HG02981 (cell line): Measurements from ENCODE around the gene PFKL.

ENCODE experiments used
- ATAC-seq: cut with Tn5 transposase; IDR thresholded peaks from one replicate; pipeline ENCODE4 v1.9.1; 2021; ENCODE audit warnings: mild to moderate bottlenecking, moderate library complexity; ENCODE audit not compliant: unreplicated experiment

The PFKL gene

DNA sequence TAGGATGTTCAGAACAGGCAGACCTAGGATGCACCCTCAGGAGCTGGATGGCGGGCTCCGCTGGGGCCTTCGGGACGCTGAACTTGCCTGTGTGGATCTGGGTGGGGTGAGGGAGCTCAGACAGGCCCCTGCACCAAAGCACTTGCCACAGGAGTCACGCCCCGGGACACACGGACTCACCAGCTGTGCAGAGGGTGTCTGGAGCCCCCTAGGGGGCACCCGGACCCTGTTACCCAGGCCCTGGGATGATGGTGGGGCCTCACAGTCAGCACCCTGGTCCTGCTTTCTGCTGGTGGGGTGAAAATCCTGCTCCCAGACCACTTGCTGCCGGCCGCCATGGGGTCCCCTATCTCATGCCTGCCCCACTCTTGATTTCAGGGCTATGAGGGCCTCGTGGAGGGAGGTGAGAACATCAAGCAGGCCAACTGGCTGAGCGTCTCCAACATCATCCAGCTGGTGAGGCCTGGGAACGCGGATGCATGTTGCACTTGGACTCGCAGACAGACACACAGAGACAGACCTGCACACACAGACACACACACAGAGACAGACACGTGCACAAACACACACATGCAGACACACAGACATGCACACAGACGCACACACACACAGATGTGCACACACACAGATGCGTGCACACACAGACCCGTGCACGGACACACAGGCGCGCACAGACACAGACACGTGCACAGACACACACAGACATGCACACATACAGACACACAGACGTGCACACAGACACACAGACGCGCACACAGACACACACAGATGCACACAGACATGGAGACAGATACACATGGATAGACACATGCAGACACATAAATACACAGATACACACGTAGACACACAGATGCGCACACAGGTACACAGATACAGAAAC lies 11.0 kb downstream of the PFKL start:
- no peak for ATAC-seq

DNA sequence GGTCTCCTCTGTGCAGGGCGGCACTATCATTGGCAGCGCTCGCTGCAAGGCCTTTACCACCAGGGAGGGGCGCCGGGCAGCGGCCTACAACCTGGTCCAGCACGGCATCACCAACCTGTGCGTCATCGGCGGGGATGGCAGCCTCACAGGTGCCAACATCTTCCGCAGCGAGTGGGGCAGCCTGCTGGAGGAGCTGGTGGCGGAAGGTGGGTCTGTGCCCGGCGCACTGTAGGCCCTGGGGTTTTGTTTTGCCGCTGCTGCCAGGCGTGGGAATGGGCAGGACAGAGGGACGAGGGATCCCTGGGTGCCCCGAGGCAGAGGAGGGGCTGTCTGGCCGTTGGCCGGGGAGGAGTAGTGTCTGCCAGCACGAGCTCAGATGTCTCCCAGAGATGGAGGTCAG lies 12.2 kb downstream of the PFKL start:
- no peak for ATAC-seq

DNA sequence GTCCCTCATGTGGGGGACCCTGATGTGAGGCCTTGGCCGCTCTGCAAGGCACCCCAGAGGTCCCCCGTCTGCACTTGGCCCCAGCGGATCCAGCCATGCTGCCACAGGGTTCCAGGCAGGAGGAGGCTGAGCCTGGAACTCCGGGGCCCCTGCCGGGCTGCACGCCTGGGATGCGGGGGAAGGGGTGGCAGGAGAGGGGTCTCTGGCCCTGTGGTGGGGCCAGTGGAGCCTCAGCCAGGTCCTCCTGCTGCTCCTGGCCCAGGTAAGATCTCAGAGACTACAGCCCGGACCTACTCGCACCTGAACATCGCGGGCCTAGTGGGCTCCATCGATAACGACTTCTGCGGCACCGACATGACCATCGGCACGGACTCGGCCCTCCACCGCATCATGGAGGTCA lies 12.9 kb downstream of the PFKL start:
- ATAC-seq: no peak

DNA sequence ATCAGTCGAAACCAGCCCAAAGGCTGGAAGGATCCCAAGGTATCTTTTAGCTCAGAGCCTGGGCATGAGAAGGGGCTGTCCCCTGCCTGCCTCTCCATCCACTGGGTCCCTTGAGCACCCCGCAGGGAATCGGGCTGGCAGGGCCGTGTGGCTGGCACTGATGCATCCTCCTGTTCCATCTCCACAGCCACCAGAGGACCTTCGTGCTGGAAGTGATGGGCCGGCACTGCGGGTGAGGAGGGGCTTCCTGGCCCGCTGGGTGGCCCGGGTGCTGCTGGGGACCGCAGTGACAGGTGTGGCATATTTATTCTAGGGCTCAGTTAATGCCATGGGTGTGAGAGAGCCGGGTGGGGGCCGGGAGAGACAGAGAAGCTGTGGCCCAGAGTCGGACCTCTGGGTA lies 13.6 kb downstream of the PFKL start:
- no peak for ATAC-seq

DNA sequence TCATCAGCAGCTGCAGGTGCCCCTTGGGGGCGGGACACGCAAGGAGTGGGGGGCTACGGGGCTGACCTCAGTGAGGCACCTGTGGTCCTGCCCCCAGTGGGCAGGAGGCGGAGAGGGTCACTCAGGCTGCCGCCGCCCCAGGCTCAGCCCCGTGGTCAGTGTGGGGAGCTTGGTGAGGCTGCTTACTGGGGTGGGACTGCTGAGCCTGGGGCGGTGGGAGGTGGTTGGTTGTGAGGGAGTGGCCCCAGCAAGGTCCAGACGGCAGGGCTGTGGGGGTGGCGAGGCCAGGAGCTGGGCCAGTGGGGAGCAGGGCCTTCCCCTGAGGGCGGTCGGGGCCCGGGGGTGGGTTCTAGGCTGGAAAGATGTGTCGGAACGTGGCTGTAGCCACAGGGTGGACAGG lies 14.3 kb downstream of the PFKL start:
- ATAC-seq: no peak

DNA sequence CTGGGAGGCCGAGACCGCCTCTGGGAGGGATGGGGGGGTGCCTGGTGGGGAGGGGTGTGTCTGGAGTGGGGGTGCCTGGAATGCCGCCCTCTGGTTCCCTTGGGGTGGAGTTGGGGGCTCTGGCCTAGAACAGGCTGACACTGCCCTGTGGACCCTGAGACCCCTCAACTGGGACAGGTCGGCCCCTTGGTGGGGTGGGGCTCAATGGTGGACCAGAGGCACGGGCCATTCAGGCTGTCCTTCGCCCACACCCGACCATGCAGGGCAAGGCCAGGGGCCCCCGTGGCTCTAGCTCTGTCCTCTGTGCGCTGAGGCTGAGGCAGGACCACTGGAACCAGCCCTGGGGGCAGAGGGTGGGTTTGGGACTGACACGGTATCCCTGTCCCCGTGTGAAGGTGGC lies 14.7 kb downstream of the PFKL start:
- ATAC-seq: no peak

DNA sequence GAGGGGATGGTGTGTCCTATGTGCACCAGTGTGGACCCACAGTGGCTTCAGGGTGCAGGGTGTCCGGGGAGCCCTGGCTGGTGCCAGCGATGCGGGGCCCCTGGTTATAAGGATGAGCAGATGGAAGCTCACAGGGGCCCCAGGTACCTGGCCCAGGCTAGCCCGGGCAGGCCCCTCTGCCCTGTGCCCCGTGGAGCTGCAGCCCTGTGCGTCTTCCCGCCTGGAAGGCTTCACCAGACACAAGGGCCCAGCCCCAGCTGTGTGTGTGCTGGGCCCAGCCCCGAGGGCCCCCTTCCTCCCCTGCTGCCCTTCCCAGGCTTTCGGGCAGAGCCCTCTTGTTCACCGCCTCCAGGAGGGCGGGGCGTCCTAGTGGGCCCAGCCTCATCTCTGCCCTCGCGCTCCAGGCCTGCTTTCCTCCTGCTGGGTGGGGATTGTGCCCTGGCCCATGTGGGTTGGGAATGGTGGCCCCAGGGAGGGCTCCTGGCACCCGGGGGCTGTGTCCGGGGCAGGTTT lies 15.9 kb downstream of the PFKL start:
- ATAC-seq: no peak

DNA sequence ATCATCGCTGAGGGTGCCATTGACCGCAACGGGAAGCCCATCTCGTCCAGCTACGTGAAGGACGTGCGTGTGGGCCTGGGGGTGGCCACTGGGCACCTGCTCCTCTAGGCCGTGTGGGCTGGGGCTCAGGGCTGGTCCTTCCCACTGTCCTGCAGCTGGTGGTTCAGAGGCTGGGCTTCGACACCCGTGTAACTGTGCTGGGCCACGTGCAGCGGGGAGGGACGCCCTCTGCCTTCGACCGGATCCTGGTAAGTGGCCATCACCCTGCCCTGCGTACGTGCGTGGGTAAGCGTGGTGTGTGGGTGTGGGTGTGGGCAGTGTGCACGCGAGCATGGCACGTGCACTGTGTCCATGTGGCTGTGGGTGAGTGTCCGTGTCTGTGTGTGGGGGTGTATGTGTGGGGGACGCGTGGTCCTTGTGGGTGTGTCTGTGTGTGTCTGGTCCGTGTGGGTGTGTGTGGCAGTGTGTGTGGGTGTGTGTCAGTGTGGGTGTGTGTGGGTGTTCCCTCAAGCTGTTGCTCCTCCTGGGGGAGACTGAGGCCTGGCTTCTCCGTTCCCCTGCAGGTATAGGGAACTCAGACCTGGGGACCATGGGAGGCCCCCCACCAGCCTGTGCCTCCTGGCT lies 16.5 kb downstream of the PFKL start:
- ATAC-seq: no peak

DNA sequence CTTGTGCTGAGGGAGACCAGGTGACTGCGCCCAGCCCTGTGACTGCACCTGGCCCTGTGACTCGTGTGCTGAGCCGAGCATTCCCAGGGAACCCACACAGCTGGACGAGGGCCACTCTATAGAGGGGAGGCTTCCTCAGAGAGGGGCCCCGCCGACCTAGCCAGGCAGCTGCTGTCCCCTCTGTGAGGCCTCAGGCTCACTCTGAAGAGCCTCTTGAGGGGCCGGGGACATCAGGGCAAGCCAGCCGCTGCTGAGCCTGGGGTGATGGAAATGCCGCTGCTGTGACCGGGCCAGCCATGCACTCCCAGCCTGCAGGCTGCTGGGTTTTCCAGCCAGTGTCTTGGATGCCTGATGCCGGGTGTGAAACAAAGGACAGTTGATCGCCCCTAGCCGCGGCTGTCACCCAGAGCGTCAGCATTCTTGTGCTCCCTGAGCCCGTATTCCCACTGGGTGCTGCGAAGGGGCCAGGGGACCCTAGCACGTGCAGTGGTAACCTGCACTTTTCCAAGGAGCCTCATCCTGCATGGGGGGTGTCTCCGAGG lies 17.5 kb downstream of the PFKL start:
- no peak for ATAC-seq

DNA sequence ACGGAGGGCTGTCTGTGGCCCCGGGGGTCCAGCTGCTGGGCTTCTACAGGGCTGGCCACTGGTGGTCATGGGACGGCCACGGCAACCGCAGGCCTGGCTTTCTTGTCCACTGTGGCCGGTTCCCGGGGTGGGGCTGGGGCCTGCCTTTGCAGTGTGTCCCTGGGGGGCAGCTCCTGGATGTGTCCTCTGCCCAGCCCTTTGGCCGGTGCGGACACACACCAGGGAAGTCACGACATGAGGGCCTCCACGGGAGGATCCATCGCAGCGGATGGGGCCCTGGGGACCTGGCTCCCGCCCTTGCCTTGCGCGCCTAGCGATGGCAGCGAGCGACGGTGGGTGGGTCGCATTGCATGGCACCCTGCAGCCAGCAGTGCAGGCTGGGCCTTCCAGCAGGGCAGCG lies 18.0 kb downstream of the PFKL start:
- no peak for ATAC-seq

DNA sequence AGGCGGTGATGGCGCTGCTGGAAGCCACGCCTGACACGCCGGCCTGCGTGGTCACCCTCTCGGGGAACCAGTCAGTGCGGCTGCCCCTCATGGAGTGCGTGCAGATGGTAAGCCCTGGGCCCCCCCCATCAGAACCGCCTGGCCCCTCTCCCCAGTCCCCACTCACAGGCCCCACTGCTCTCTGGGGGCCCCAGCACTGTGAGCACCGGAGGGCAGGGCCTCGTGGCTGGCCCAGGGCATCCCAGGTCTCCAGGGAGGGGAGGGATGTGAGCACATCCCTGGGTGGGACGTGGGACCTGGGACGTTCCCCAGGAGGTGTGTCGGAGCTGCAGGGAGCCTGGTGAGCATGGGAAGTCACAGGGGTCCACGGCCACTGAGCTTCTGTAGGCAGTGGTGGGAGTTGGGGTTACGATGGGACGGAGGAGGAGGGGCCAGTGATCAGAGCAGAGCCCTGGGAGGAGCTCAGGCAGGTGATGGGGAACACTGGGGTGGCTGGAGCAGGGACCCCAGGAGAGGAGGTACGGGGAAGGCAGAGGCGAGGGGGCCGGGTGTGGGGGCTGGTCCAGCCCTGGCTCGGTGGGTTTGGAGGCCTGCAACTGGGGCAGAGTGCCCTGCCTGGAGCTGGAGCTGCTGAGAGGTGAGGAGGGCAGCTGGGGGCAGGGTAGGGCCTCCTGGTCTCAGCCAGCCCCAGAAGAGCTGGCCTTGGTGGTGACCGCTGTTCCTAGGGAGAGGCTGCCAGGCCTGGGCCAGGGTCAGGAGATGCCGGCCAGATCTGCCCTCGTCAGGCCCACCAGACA lies 18.8 kb downstream of the PFKL start:
- no peak for ATAC-seq

DNA sequence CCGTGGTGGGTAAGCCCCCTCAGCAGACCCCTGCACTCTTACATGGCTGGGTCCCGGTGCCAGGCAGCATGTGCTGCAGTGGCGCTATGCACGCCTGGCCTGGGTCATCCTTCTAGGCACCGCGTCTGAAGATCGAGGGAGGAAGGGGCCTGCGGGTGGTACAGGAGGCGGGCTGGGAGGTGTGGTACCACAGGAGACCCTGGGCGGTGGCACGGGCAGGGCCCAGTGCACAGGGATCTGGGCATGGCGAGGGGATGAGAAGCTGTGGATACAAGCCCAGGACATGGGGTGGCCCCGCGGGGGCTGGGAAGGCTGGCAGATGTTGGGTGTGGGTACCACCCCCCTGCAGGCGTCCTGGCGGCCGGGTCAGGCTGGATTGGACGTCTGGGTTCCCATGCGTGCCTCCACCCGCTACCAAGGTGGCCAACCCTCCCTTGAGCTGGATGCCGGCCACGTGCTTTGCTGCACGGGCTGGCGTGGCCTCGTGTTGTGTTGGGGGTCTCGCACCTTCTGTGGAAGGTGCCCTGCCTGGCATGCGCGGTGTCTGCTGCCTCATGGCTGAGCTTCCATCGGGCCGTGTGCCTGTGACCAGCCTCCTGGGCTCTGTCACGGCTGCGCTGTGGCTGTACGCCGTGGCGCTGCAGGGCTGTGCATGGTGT lies 19.7 kb downstream of the PFKL start:
- ATAC-seq: no peak

DNA sequence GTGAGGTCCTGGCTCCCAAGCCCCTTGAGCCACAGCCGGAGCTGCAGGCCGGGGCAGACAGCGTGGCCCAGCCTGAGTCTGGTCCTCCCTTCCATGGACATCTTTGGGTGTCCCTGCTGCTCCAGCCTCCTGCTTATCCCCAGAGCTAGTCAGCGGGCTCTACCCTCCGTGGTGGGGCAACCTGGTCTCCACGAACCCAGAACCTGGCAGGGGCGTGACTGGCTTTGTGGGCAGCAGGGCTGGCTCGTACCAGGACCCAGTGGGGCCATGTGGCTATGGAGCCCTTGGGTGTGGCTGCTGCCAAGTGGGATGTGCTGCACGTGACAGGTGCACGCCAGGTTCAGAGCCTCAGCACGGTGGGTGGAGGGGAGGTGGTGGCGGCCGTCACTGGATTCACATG lies 21.0 kb downstream of the PFKL start:
- ATAC-seq: no peak

DNA sequence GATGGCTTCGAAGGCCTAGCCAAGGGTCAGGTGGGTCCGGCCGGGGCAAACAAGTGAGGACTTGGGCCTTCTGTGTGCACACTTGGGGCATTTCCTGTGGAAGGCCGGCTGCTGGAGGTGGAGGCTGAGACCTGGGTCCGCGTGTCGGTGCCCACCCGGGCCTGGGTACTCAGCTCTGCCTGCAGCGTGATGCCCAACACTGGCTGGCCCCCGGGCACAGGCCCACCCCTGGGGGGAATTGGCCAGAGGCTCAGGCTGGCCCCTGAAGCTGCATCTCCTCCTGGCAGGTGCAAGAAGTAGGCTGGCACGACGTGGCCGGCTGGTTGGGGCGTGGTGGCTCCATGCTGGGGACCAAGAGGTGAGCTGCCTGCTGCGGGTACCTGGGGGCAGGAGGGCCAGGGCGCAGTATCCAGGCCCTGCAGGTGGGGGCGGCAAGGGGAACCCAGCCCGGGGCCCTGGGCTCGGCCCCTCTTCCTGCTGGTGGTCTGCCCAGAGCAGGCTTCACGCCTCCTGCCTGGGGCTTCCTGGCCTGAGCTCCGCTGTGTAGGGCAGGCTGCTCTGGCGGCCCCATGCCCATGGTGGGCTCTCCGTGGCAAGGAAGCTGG lies 22.1 kb downstream of the PFKL start:
- ATAC-seq: no peak

DNA sequence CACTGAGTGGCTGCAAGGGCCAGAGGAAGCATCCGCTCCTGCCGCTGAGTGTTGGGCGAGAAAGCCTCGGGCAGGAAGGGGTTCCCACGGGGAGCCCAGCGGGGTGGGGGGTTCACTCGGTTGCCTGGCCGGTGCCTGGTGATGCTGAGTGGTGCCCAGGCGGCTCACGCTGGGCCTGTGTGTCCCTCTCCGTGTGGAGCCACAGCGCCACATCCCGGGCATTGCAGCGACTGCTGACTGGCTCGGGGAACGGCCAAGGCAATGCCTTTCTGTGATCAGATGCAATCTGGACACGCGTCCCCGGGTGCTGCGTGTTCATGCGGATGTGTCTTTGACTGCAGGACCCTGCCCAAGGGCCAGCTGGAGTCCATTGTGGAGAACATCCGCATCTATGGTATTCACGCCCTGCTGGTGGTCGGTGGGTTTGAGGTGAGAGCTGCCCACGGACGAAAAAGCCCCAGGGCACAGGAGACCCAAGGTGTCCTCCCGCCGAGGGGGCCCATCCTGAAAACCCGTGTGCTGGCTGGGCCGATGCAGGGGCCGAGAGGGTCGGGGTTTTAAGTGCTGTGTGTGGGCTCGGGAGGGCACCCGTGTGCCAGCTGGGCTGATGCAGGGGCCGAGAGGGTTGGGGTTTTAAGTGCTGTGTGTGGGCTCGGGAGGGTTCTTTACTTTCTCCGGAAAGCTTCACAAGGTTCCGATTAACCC lies 22.9 kb downstream of the PFKL start:
- ATAC-seq: no peak

DNA sequence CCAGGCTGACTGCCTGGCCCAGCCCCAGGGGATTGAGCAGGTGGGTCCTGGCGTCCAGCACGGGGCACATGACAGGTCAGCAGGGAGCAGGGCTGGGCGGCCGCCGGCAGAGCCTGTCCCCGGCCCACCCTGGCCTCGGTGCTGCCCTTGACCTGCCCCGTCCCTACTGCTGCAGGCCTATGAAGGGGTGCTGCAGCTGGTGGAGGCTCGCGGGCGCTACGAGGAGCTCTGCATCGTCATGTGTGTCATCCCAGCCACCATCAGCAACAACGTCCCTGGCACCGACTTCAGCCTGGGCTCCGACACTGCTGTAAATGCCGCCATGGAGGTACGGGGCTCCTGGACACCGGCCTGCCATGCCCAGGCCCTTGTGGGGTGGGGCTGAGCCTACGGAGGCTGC lies 23.7 kb downstream of the PFKL start:
- ATAC-seq: no peak

DNA sequence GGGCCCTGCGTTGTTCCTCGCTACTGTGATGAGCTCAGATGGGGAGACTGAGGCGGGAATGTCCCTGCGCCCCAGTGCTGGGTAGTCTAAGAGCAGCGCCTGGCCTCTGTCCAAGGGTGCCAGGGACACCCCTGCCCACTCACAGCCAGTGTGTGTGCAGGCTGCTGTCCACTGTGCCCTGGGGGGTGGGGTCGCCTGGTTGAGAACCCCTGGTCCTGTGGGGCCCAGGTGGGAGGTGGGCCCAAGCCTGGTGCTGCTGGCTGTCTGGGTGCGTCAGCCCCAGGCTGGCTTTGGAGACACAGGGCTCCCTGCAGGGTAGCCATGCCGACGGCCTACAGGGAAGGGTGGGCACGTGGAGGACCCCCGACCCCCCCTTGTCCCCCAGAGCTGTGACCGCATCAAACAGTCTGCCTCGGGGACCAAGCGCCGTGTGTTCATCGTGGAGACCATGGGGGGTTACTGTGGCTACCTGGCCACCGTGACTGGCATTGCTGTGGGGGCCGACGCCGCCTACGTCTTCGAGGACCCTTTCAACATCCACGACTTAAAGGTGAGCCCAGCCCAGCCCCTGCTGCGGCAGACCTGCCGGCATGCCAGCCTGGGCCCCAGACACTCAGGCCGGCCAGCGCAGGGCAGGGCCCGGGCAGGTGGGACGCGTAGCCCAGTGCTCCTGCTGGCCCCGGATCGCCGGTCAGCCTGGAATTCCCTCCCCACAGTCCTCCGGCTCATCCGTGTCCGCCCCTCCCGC lies 24.4 kb downstream of the PFKL start:
- ATAC-seq: no peak

DNA sequence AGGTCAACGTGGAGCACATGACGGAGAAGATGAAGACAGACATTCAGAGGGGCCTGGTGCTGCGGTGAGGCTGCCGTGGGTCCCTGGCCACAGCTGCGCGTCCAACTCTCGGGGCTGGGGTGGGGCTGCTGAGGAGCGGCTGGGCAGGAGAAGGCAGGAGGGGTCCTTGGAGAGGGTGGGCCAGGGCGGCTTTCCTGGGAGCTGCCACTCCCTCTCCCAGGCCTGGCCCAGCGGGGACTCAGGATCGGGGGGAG lies 24.9 kb downstream of the PFKL start:
- no peak for ATAC-seq
